Measurements from ENCODE around the gene RAB3D. TPM values are rescaled to one million over a fixed set of nuclear protein-coding genes. Genes with fewer than 3 reads are reported as not detected.
A peak's percentile ranks its signal among the peaks of the same experiment; 100 is the strongest.

RAB3D gene
- total RNA-seq, 1 experiment from 2014 or later = 29.4 TPM

DNA sequence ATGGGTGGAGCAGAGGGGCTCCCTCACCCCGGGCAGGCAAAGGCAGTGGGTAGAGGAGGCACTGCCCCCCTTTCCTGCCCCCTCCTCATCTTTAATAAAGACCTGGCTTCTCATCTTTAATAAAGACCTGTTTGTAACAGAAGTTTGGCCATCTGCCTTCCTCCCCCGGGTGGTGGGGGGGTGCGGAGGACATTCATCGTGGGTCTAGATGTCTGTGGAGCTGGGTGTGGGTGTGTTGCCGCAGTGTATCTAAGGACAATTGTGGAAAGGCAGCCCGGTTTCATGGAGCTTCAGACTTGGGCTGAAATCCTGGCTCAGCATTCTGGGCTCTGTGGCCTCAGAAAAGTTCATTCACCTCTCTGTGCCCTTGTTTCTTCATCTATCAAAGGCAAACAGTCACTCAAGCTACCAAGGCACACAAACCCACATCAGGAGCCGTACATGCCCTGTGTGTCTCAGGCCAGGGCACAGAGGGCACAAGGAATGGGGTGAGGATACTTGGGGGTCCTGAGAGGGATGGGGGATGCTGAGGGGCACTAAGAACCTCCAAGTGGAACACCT, 26.2 kb upstream of the RAB3D start:
- H3K23me2 ChIP-seq (ENCODE audit: insufficient read length, low read depth, low read length, poor library complexity, severe bottlenecking) = peaks cover 12% of the 10 kb centered on the region
- TF ChIP-seq, protein P1, sequence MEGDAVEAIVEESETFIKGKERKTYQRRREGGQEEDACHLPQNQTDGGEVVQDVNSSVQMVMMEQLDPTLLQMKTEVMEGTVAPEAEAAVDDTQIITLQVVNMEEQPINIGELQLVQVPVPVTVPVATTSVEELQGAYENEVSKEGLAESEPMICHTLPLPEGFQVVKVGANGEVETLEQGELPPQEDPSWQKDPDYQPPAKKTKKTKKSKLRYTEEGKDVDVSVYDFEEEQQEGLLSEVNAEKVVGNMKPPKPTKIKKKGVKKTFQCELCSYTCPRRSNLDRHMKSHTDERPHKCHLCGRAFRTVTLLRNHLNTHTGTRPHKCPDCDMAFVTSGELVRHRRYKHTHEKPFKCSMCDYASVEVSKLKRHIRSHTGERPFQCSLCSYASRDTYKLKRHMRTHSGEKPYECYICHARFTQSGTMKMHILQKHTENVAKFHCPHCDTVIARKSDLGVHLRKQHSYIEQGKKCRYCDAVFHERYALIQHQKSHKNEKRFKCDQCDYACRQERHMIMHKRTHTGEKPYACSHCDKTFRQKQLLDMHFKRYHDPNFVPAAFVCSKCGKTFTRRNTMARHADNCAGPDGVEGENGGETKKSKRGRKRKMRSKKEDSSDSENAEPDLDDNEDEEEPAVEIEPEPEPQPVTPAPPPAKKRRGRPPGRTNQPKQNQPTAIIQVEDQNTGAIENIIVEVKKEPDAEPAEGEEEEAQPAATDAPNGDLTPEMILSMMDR (conservative IDR thresholded peaks at IDR 0.05) = no peak
- H3K9me3 ChIP-seq (ENCODE audit: control insufficient read depth, low read depth, low read length) = no peaks in the 10 kb centered on the region
- no peak overlapping the region for H2BK15ac ChIP-seq (ENCODE audit: low read depth, low read length)
- H3K4me2 ChIP-seq (ENCODE audit: insufficient read depth, insufficient read length, low read length) = no peak overlapping the region
- no peak overlapping the region for H3K18ac ChIP-seq (ENCODE audit: insufficient read length, low read depth, low read length)
- no peak overlapping the region for H2BK5ac ChIP-seq (ENCODE audit: insufficient read length, low read length)
- H4K5ac ChIP-seq (ENCODE audit: insufficient read length, low read depth, low read length) = no peak overlapping the region
- no peaks in the 10 kb centered on the region for H3K79me2 ChIP-seq (ENCODE audit: insufficient read depth, low read length)
- no peaks in the 10 kb centered on the region for H3K79me1 ChIP-seq (ENCODE audit: insufficient read depth, low read depth, low read length, poor library complexity, severe bottlenecking)
- no peak overlapping the region for H3K23ac ChIP-seq (ENCODE audit: insufficient read length, low read depth, low read length)
- Mint-ChIP-seq H3K36me3 (ENCODE audit: insufficient read depth in 1 of 3, low read depth in 3 of 3) (peaks cover 2 to 13% (median 5%) of the 10 kb centered on the region in 3 experiments; a peak in 6 of 7 replicates), H3K4me1 (peaks cover 6 to 15% of the 10 kb centered on the region in 2 experiments), H3K27me3 (ENCODE audit: low read depth) (peaks cover 6% of the 10 kb centered on the region), H3K4me3 (no peak overlapping the region), H3K27ac (peak overlapping the region in 1 of 3 experiments; percentile 54; a peak in 1 of 7 replicates), H3K9me3 (no peaks in the 10 kb centered on the region; a peak in 1 of 5 replicates)
- no peak overlapping the region for H4K8ac ChIP-seq (replicated peaks; ENCODE audit: insufficient read length, low read depth, low read length)
- no peak overlapping the region for H3K9ac ChIP-seq (ENCODE audit: extremely low read depth, insufficient read length, low read length)
- no peak overlapping the region for H2BK12ac ChIP-seq (ENCODE audit: insufficient read length, low read depth, low read length)
- H3K27me3 ChIP-seq (ENCODE audit: insufficient read depth, low read length) = no peaks in the 10 kb centered on the region; the same call in 1 of the 2 replicates
- no peak overlapping the region for H3K56ac ChIP-seq (ENCODE audit: insufficient read length, low read depth, low read length)
- H2BK20ac ChIP-seq (ENCODE audit: low read depth, low read length, poor library complexity, severe bottlenecking) = no peak overlapping the region
- no peak overlapping the region for H3T11ph ChIP-seq (ENCODE audit: low read length)
- no peak overlapping the region for H4K91ac ChIP-seq (ENCODE audit: insufficient read length, low read depth, low read length)
- H3K14ac ChIP-seq (ENCODE audit: insufficient read depth, low read length) = no peak overlapping the region
- no peak overlapping the region for H2AK5ac ChIP-seq (ENCODE audit: insufficient read length, low read length)
- H3K27ac ChIP-seq (ENCODE audit: insufficient read length, low read depth, low read length) = no peak overlapping the region
- no peak for DNase-seq
- H2AFZ ChIP-seq (ENCODE audit: low read length) = no peak overlapping the region
- H2BK120ac ChIP-seq (ENCODE audit: low read depth, low read length, poor library complexity, severe bottlenecking) = no peak overlapping the region
- H4K20me1 ChIP-seq (ENCODE audit: control insufficient read depth, insufficient read depth, insufficient read length) = no peaks in the 10 kb centered on the region
- no peaks in the 10 kb centered on the region; the same call in 1 of the 2 replicates for H3K4me1 ChIP-seq (ENCODE audit: insufficient read depth, low read length)
- WGBS (ENCODE audit: extremely low coverage, insufficient read length, low lambda C conversion rate) = no CpG with 5 or more reads among the region's 7 CpGs
- no peak overlapping the region for H3K4ac ChIP-seq (ENCODE audit: low read depth, low read length)

Measured in H9 (cell line).